Thyroid gland (tissue), 4 donors: Measurements from ENCODE around the gene ATXN1.

Experiments
- POLR2A ChIP-seq, 2 donors: fragments of 450-650 bp; IDR thresholded peaks; one replicate each; pipeline ENCODE4 v1.6.1; 2017; ENCODE audit warnings: antibody characterized with exemption in 2 of 2, mild to moderate bottlenecking in 2 of 2, moderate library complexity in 1 of 2
- TF ChIP-seq, protein P1 (sequence below), 6 experiments: fragments of 200-600 bp in 3 of 6; fragments of 450-650 bp in 3 of 6; sonication (generic) in 3 of 6; IDR thresholded peaks; one replicate each; pipeline ENCODE4 v1.5.1; 2016 to 2019; ENCODE audit warnings: antibody characterized with exemption in 6 of 6, mild to moderate bottlenecking in 2 of 6, inconsistent platforms in 1 of 6, moderate library complexity in 1 of 6

GRCh38 chr6:16585805-16586204 lies 175.5 kb downstream of the ATXN1 start:
- TF ChIP-seq, protein P1, sequence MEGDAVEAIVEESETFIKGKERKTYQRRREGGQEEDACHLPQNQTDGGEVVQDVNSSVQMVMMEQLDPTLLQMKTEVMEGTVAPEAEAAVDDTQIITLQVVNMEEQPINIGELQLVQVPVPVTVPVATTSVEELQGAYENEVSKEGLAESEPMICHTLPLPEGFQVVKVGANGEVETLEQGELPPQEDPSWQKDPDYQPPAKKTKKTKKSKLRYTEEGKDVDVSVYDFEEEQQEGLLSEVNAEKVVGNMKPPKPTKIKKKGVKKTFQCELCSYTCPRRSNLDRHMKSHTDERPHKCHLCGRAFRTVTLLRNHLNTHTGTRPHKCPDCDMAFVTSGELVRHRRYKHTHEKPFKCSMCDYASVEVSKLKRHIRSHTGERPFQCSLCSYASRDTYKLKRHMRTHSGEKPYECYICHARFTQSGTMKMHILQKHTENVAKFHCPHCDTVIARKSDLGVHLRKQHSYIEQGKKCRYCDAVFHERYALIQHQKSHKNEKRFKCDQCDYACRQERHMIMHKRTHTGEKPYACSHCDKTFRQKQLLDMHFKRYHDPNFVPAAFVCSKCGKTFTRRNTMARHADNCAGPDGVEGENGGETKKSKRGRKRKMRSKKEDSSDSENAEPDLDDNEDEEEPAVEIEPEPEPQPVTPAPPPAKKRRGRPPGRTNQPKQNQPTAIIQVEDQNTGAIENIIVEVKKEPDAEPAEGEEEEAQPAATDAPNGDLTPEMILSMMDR (IDR thresholded peaks at IDR 0.05), result no peak
- TF ChIP-seq POLR2A (IDR thresholded peaks at IDR 0.05), result no peak
